Mesendoderm (in vitro differentiated cells): ENCODE measurements around the gene CYFIP1.

Experiments
- DNase-seq: peaks from one replicate; pipeline ENCODE4 v3.0.0; 2013
- H2AK5ac ChIP-seq: 2 replicates; pipeline ENCODE4 v1.6.1; 2013; ENCODE audit warnings: low read length, inconsistent platforms
- H2BK120ac ChIP-seq: 2 replicates; pipeline ENCODE4 v1.6.1; 2013; ENCODE audit warnings: low read depth, mild to moderate bottlenecking, low read length, moderate library complexity, mixed read lengths
- H2BK15ac ChIP-seq: replicated peaks from 2 replicates; pipeline ENCODE4 v1.6.1; 2013; ENCODE audit warnings: low read depth, mild to moderate bottlenecking, moderate library complexity
- H2BK5ac ChIP-seq: 2 replicates; pipeline ENCODE4 v1.6.1; 2013; ENCODE audit warnings: low read length, inconsistent platforms
- H3K18ac ChIP-seq: 2 replicates; pipeline ENCODE4 v1.6.1; 2013; ENCODE audit warnings: mild to moderate bottlenecking, low read length, mixed read lengths
- H3K23ac ChIP-seq: one replicate; pipeline ENCODE4 v1.6.1; 2013; ENCODE audit warnings: low read length
- H3K27ac ChIP-seq: 2 replicates; pipeline ENCODE4 v1.5.1; 2013; ENCODE audit warnings: low read depth, mild to moderate bottlenecking, inconsistent platforms, low read length, moderate library complexity
- H3K27me3 ChIP-seq: 2 replicates; pipeline ENCODE4 v1.6.1; 2013; ENCODE audit warnings: low read length, control low read depth, mild to moderate bottlenecking, inconsistent platforms; ENCODE audit not compliant: insufficient read depth, poor library complexity
- H3K36me3 ChIP-seq: 2 replicates; pipeline ENCODE4 v1.6.1; 2013; ENCODE audit warnings: low read length, inconsistent platforms; ENCODE audit not compliant: control insufficient read depth, insufficient read depth
- H3K4ac ChIP-seq: one replicate; pipeline ENCODE4 v1.6.1; 2013; ENCODE audit warnings: low read depth, mild to moderate bottlenecking, low read length, moderate library complexity
- H3K4me1 ChIP-seq: 2 replicates; pipeline ENCODE4 v1.6.1; 2013; ENCODE audit warnings: low read depth, low read length, inconsistent platforms; ENCODE audit not compliant: control insufficient read depth
- H3K4me2 ChIP-seq: 2 replicates; pipeline ENCODE4 v1.6.1; 2013; ENCODE audit warnings: low read length
- H3K4me3 ChIP-seq: 2 replicates; pipeline ENCODE4 v1.5.1; 2013; ENCODE audit warnings: mild to moderate bottlenecking, low read length
- H3K56ac ChIP-seq: one replicate; pipeline ENCODE4 v1.6.1; 2013; ENCODE audit warnings: low read length
- H3K79me1 ChIP-seq: 2 replicates; pipeline ENCODE4 v1.6.1; 2013; ENCODE audit warnings: low read length, inconsistent platforms
- H3K79me2 ChIP-seq: 2 replicates; pipeline ENCODE4 v1.6.1; 2013; ENCODE audit warnings: mild to moderate bottlenecking, low read length; ENCODE audit not compliant: control insufficient read depth, insufficient read depth
- H3K9ac ChIP-seq: 2 replicates; pipeline ENCODE4 v1.6.1; 2013; ENCODE audit warnings: low read length, inconsistent platforms
- H4K5ac ChIP-seq: one replicate; pipeline ENCODE4 v1.6.1; 2013; ENCODE audit warnings: low read length
- H4K8ac ChIP-seq: one replicate; pipeline ENCODE4 v1.6.1; 2013; ENCODE audit warnings: low read depth, mild to moderate bottlenecking, control low read depth, low read length, moderate library complexity
- WGBS: extraction: QIAGEN DNeasy Blood & Tissue Kit; methylation state at CpG from one replicate; pipeline ENCODE4 v1.1.7; 2013; ENCODE audit warnings: low lambda C conversion rate, missing lambda C conversion rate; ENCODE audit not compliant: insufficient coverage; ENCODE audit errors: extremely low coverage; 5-methylcytosine and 5-hydroxymethylcytosine counted together

CYFIP1 gene

DNA sequence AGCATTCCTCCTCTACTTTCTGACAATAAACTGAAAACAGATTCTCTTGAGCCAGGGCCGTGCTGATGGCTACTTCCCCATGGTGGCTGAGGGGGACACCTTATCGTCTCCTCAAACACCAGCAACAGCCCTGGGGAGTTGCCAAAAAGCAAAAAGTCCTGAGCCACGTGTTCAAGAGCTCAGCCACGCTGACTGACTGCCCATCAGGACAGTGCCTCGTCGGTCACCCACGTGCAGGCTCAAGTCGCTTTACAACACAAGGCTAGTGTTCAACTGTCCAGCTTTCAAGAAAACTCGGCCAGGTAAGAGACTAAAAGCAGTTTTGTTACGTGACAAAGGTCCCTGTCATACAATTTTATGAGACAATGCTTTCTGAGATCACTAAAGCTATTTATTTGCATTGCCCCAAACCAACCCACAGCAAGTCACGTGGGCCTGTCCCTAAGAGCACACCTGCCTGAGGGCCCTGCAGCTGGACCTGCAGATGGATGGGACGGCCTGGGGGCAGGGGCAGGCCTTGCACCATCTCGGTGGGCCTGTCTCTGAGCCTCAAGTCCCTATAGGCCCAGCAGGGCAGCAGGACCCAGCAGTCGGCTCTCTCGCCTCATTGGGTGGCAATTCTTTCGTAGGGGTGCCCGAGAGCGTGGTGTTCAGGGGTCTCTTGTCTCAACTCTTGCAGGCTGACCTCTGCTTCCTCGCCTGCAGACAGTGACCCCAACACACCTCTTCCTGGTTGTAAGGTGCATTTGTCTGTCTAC, 99.0 kb downstream of the CYFIP1 start:
- Histone ChIP-seq H3K36me3 (peaks cover 4% of the 10 kb centered on the region), H3K27me3 (no peaks in the 10 kb centered on the region), H2BK5ac (no peak overlapping the region), H2BK15ac (no peak overlapping the region), H3K27ac (no peak overlapping the region), H3K4ac (no peak overlapping the region), H3K79me2 (no peaks in the 10 kb centered on the region), H3K56ac (no peak overlapping the region), H3K23ac (no peak overlapping the region), H3K18ac (no peak overlapping the region), H3K79me1 (no peaks in the 10 kb centered on the region), H3K9ac (no peak overlapping the region), H2AK5ac (no peak overlapping the region), H3K4me2 (no peak overlapping the region), H2BK120ac (no peak overlapping the region), H3K4me1 (no peaks in the 10 kb centered on the region), H3K4me3 (no peak overlapping the region), H4K8ac (no peak overlapping the region), H4K5ac (no peak overlapping the region)
- DNase-seq = no peak
- WGBS = no CpG with 5 or more reads among the region's 19 CpGs

- Histone ChIP-seq H3K9ac (no peak overlapping the region), H4K5ac (no peak overlapping the region), H3K4me1 (no peaks in the 10 kb centered on the region), H3K4ac (no peak overlapping the region), H3K23ac (no peak overlapping the region), H2BK120ac (no peak overlapping the region), H3K18ac (no peak overlapping the region), H2BK15ac (no peak overlapping the region), H3K27ac (no peak overlapping the region), H2BK5ac (no peak overlapping the region), H3K4me2 (no peak overlapping the region), H3K4me3 (no peak overlapping the region), H4K8ac (no peak overlapping the region), H3K79me2 (no peaks in the 10 kb centered on the region), H3K56ac (no peak overlapping the region), H3K79me1 (no peaks in the 10 kb centered on the region), H2AK5ac (no peak overlapping the region), H3K27me3 (no peaks in the 10 kb centered on the region), H3K36me3 (peaks cover 4% of the 10 kb centered on the region)
- WGBS = no CpG with 5 or more reads among the region's 33 CpGs
- no peak for DNase-seq
Measured at GRCh38 chr15:22880068-22880980, 99.8 kb downstream of the CYFIP1 start.

DNA sequence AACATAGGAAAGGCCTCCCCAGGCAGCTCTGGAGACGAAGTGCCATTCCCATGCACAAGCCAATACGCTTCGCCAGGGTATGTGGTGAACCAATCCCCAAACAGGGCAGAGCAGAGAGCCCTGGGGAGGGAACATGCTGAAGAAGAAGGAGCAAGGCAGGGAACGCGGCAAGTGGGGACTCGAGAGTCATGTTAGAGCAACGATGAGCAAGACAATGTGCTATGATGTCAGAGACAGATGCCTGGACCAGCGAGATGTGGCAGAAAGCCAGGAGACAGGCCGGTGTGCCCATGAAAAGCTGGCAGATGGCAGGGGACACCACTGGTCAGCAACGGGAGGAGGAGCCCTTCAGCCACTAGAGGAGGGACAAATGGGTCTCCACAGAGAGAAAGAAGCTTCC, 102.1 kb downstream of the CYFIP1 start:
- WGBS = no CpG with 5 or more reads among the region's 10 CpGs
- H3K4me1 ChIP-seq = peaks cover 6% of the 10 kb centered on the region
- no peak overlapping the region for H4K8ac ChIP-seq
- no peak overlapping the region for H2AK5ac ChIP-seq
- no peak overlapping the region for H3K4ac ChIP-seq
- H4K5ac ChIP-seq = no peak overlapping the region
- no peak overlapping the region for H2BK5ac ChIP-seq
- no peak overlapping the region for H2BK15ac ChIP-seq
- no peak overlapping the region for H3K27ac ChIP-seq
- no peak overlapping the region for H2BK120ac ChIP-seq
- no peak overlapping the region for H3K56ac ChIP-seq
- DNase-seq = no peak
- H3K27me3 ChIP-seq = no peaks in the 10 kb centered on the region
- no peak overlapping the region for H3K4me3 ChIP-seq
- no peaks in the 10 kb centered on the region for H3K79me2 ChIP-seq
- peaks cover 10% of the 10 kb centered on the region for H3K36me3 ChIP-seq
- H3K18ac ChIP-seq = no peak overlapping the region
- no peak overlapping the region for H3K9ac ChIP-seq
- no peak overlapping the region for H3K23ac ChIP-seq
- no peaks in the 10 kb centered on the region for H3K79me1 ChIP-seq
- H3K4me2 ChIP-seq = no peak overlapping the region

DNA sequence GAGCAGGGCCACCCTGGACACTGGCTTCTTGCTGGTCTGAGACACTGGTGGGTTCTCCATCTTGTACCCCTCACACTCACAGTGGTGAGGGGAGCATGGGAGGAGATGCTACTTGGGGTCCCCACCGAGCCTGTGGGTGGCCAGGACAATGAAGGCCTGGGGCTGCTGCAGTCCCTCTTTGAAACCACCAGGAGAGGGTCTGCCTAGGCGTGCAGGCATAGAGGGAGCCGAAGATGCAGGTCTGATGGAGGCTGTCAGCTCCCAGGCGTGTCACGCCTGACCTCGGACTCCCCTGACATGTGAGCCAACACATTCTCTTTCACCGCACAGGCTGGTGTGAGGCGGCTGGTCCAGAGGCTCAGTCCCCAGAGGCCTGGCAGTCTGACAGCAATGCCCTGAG, 102.6 kb downstream of the CYFIP1 start:
- no peak overlapping the region for H2AK5ac ChIP-seq
- H3K4me1 ChIP-seq = peaks cover 6% of the 10 kb centered on the region
- no peak overlapping the region for H3K56ac ChIP-seq
- H3K9ac ChIP-seq = no peak overlapping the region
- no peak for DNase-seq
- no peak overlapping the region for H3K4me3 ChIP-seq
- H3K4me2 ChIP-seq = no peak overlapping the region
- peaks cover 6% of the 10 kb centered on the region for H3K36me3 ChIP-seq
- H4K5ac ChIP-seq = no peak overlapping the region
- no peak overlapping the region for H2BK120ac ChIP-seq
- H2BK5ac ChIP-seq = no peak overlapping the region
- no peak overlapping the region for H4K8ac ChIP-seq
- no peak overlapping the region for H3K4ac ChIP-seq
- WGBS = no CpG with 5 or more reads among the region's 8 CpGs
- no peaks in the 10 kb centered on the region for H3K79me1 ChIP-seq
- H3K23ac ChIP-seq = no peak overlapping the region
- no peak overlapping the region for H3K27ac ChIP-seq
- no peaks in the 10 kb centered on the region for H3K79me2 ChIP-seq
- H3K27me3 ChIP-seq = no peaks in the 10 kb centered on the region
- H2BK15ac ChIP-seq = no peak overlapping the region
- no peak overlapping the region for H3K18ac ChIP-seq

DNA sequence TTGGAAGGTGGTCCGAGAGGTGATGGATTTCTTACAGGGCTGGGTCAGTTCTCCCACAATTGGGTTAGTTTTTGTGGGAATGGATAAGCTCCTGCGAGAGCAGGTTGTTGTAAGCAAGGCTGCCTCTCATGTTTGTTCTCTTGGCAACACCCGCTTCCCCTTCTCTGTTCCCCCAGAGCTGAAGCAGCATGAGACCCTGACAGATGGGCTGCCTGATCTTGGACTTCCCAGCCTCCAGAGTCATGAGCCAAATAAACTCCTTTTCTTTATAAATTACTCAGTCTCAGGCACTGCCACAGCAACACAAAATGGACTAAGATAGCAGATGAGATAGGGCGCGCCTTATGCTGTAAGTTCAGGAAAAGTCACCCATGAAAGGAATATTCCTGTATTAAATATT, 103.1 kb downstream of the CYFIP1 start:
- peaks cover 6% of the 10 kb centered on the region for H3K4me1 ChIP-seq
- no peak overlapping the region for H2BK5ac ChIP-seq
- H4K5ac ChIP-seq = no peak overlapping the region
- H3K79me1 ChIP-seq = no peaks in the 10 kb centered on the region
- no CpG with 5 or more reads among the region's 5 CpGs for WGBS
- H3K23ac ChIP-seq = no peak overlapping the region
- no peak overlapping the region for H2AK5ac ChIP-seq
- no peak overlapping the region for H4K8ac ChIP-seq
- H3K18ac ChIP-seq = no peak overlapping the region
- no peak for DNase-seq
- no peak overlapping the region for H3K4me2 ChIP-seq
- H2BK15ac ChIP-seq = no peak overlapping the region
- no peaks in the 10 kb centered on the region for H3K27me3 ChIP-seq
- no peak overlapping the region for H3K4me3 ChIP-seq
- no peak overlapping the region for H2BK120ac ChIP-seq
- H3K9ac ChIP-seq = no peak overlapping the region
- no peak overlapping the region for H3K4ac ChIP-seq
- H3K27ac ChIP-seq = no peak overlapping the region
- peaks cover 6% of the 10 kb centered on the region for H3K36me3 ChIP-seq
- H3K79me2 ChIP-seq = no peaks in the 10 kb centered on the region
- H3K56ac ChIP-seq = no peak overlapping the region
